Sigmoid colon (tissue), 7 donors: ENCODE data around the gene STXBP4. TPM values are rescaled to one million over a fixed set of nuclear protein-coding genes. Genes with fewer than 3 reads are reported as not detected.

Experiments
- DNase-seq: peaks from one replicate; pipeline ENCODE4 v3.0.0-alpha.2; 2019
- H3K27ac ChIP-seq, 4 donors: fragments of 200-600 bp; sonication (generic); one replicate each; pipeline ENCODE4 v1.5.1; 2016 to 2019; ENCODE audit warnings: mild to moderate bottlenecking in 1 of 4
- H3K27me3 ChIP-seq, 3 donors: fragments of 200-600 bp; sonication (generic); one replicate each; pipeline ENCODE4 v1.5.1; 2019; ENCODE audit warnings: mild to moderate bottlenecking in 1 of 3
- H3K36me3 ChIP-seq, 4 donors: fragments of 200-600 bp; sonication (generic); one replicate each; pipeline ENCODE4 v1.5.1; 2016 to 2019
- H3K4me1 ChIP-seq, 4 donors: fragments of 200-600 bp; sonication (generic); one replicate each; pipeline ENCODE4 v1.5.1; 2017 to 2019
- H3K4me3 ChIP-seq, 4 donors: fragments of 200-600 bp; sonication (generic); one replicate each; pipeline ENCODE4 v1.5.1; 2017 to 2019; ENCODE audit warnings: mild to moderate bottlenecking in 2 of 4, moderate library complexity in 1 of 4
- H3K9me3 ChIP-seq, 4 donors: fragments of 200-600 bp in 3 of 4; sonication (generic) in 3 of 4; one replicate each; pipeline versions ENCODE4 v1.5.1 to v1.6.1; 2013 to 2019
- CTCF ChIP-seq, 4 experiments: fragments of 450-650 bp in 3 of 4; fragments of 200-600 bp in 1 of 4; IDR thresholded peaks; one replicate each; pipeline ENCODE4 v1.5.1; 2016 to 2019; ENCODE audit warnings: antibody characterized with exemption in 4 of 4, mild to moderate bottlenecking in 3 of 4, moderate library complexity in 2 of 4
- EP300 ChIP-seq, 4 donors: sonication (generic); formaldehyde crosslinking; IDR thresholded peaks; one replicate each; pipeline ENCODE4 v1.6.1; 2017; ENCODE audit warnings: antibody characterized with exemption in 4 of 4
- POLR2A ChIP-seq, 2 donors: fragments of 450-650 bp; IDR thresholded peaks; one replicate each; pipeline ENCODE4 v1.6.1; 2016; ENCODE audit warnings: antibody characterized with exemption in 2 of 2, mild to moderate bottlenecking in 2 of 2, moderate library complexity in 2 of 2
- POLR2AphosphoS5 ChIP-seq, 4 donors: sonication (generic); formaldehyde crosslinking; IDR thresholded peaks; one replicate each; pipeline ENCODE4 v1.6.1; 2017; ENCODE audit warnings: antibody characterized with exemption in 4 of 4
- WGBS, 2 donors: extraction: QIAGEN DNeasy Blood & Tissue Kit; methylation state at CpG; one replicate each; pipeline ENCODE4 v1.1.7; 2013; 5-methylcytosine and 5-hydroxymethylcytosine counted together
- intact Hi-C: fragments of 100-400 bp; cut with DNase I; formaldehyde crosslinking; loops from one replicate; pipeline ENCODE4 v1.15.1; 2023
- polyA plus RNA-seq, 3 donors: library from polyadenylated mRNA; stranded (reverse); fragments of 200-250 nt; gene quantifications; one replicate each; pipeline ENCODE4 v1.2.3, GENCODE V29; 2013
- total RNA-seq, 4 donors: library from RNA; depleted of rRNA; stranded (reverse); fragments of >200 nt; gene quantifications; one replicate each; pipeline ENCODE4 v1.1.0, GENCODE V29; 2016
- donor health status: healthy with polysubstance abuse.
- donor health status: Bipolar disorder and iron deficiency.
- donor health status: healthy.

The STXBP4 gene
- total and polyA plus RNA-seq, 7 donors, result under 0.01 to 25.2 (median 15.0) TPM

- 78 to 84% methylated on average over 8 of the region's 8 CpGs for WGBS, 2 donors
- no peak overlapping the region for H3K4me3 ChIP-seq
Observed at GRCh38 chr17:55186937-55187770, 218.6 kb downstream of the STXBP4 start.

GRCh38 chr17:55190748-55191147 lies 222.2 kb downstream of the STXBP4 start:
- Histone ChIP-seq H3K27ac (no peak overlapping the region), H3K27me3 (no peaks in the 10 kb centered on the region), H3K36me3 (no peaks in the 10 kb centered on the region), H3K4me3 (no peak overlapping the region), H3K4me1 (no peaks in the 10 kb centered on the region), H3K9me3 (no peaks in the 10 kb centered on the region)
- DNase-seq, result no peak
- TF ChIP-seq POLR2AphosphoS5 (IDR thresholded peaks at IDR 0.05), result no peak
- no peak for TF ChIP-seq POLR2A (IDR thresholded peaks at IDR 0.05)
- 58 to 75% methylated on average over 2 of the region's 2 CpGs for WGBS, 2 donors
- intact Hi-C loops, result no loop called here

More at GRCh38 chr17:55186937-55187770, 218.6 kb downstream of the STXBP4 start:
- Histone ChIP-seq H3K36me3 (no peaks in the 10 kb centered on the region), H3K27ac (no peak overlapping the region), H3K27me3 (no peaks in the 10 kb centered on the region), H3K4me1 (no peaks in the 10 kb centered on the region), H3K9me3 (no peaks in the 10 kb centered on the region)
- TF ChIP-seq CTCF (IDR thresholded peaks at IDR 0.05), result no peak
- no peak for TF ChIP-seq POLR2AphosphoS5 (IDR thresholded peaks at IDR 0.05)
- no peak for TF ChIP-seq POLR2A (IDR thresholded peaks at IDR 0.05)
- no peak for TF ChIP-seq EP300 (IDR thresholded peaks at IDR 0.05)
- no peak for DNase-seq
- intact Hi-C loops, result no loop called here

GRCh38 chr17:55198690-55199370 lies 230.3 kb downstream of the STXBP4 start:
- Histone ChIP-seq H3K4me1 (no peaks in the 10 kb centered on the region), H3K36me3 (no peaks in the 10 kb centered on the region), H3K27ac (no peak overlapping the region), H3K27me3 (no peaks in the 10 kb centered on the region), H3K9me3 (no peaks in the 10 kb centered on the region), H3K4me3 (no peak overlapping the region)
- DNase-seq, result no peak
- intact Hi-C loops, result no loop called here
- TF ChIP-seq EP300 (IDR thresholded peaks at IDR 0.05) (no peak), POLR2AphosphoS5 (IDR thresholded peaks at IDR 0.05) (no peak), POLR2A (IDR thresholded peaks at IDR 0.05) (no peak), CTCF (IDR thresholded peaks at IDR 0.05) (peak in 1 of 4 experiments; percentile 10)
- WGBS, 2 donors, result 70 to 79% methylated on average over 2 of the region's 2 CpGs

GRCh38 chr17:55200904-55201303 lies 232.3 kb downstream of the STXBP4 start:
- no peak for DNase-seq
- TF ChIP-seq EP300 (IDR thresholded peaks at IDR 0.05) (no peak), POLR2AphosphoS5 (IDR thresholded peaks at IDR 0.05) (no peak), POLR2A (IDR thresholded peaks at IDR 0.05) (no peak), CTCF (IDR thresholded peaks at IDR 0.05) (no peak)
- Histone ChIP-seq H3K27me3 (no peaks in the 10 kb centered on the region), H3K4me3 (no peak overlapping the region), H3K9me3 (peaks cover 0 to 3% (median 0%) of the 10 kb centered on the region in 4 donors), H3K27ac (no peak overlapping the region), H3K36me3 (no peaks in the 10 kb centered on the region), H3K4me1 (no peaks in the 10 kb centered on the region)
- 61 to 86% methylated on average over 2 of the region's 2 CpGs for WGBS, 2 donors
- intact Hi-C loops, result no loop called here

- intact Hi-C loops, result no loop called here
- WGBS, 2 donors, result 33 to 56% methylated on average over 5 of the region's 5 CpGs
- TF ChIP-seq EP300 (IDR thresholded peaks at IDR 0.05), result no peak
- TF ChIP-seq CTCF (IDR thresholded peaks at IDR 0.05), result no peak
- TF ChIP-seq POLR2A (IDR thresholded peaks at IDR 0.05), result no peak
- TF ChIP-seq POLR2AphosphoS5 (IDR thresholded peaks at IDR 0.05), result no peak
- no peaks in the 10 kb centered on the region for H3K36me3 ChIP-seq
- no peak overlapping the region for H3K4me3 ChIP-seq
- no peaks in the 10 kb centered on the region for H3K4me1 ChIP-seq
- H3K27me3 ChIP-seq, result no peaks in the 10 kb centered on the region
- no peak for DNase-seq
- H3K9me3 ChIP-seq, result peaks cover 0 to 3% (median 0%) of the 10 kb centered on the region in 4 donors
- H3K27ac ChIP-seq, result no peak overlapping the region
Observed at GRCh38 chr17:55201308-55201932, 232.9 kb downstream of the STXBP4 start.
